Breast epithelium (tissue), 3 donors: ENCODE measurements around the gene TLNRD1.

Experiments
- CTCF ChIP-seq, 3 donors: fragments of 450-650 bp; IDR thresholded peaks; one replicate each; pipeline ENCODE4 v1.5.1; 2016 to 2017; ENCODE audit warnings: antibody characterized with exemption in 3 of 3, mild to moderate bottlenecking in 3 of 3, moderate library complexity in 3 of 3
- POLR2A ChIP-seq: fragments of 450-650 bp; IDR thresholded peaks from one replicate; pipeline ENCODE4 v1.6.1; 2016; ENCODE audit warnings: antibody characterized with exemption, mild to moderate bottlenecking, moderate library complexity

GRCh38 chr15:80982205-80982604, 18.5 kb upstream of the TLNRD1 start:
- TF ChIP-seq CTCF (IDR thresholded peaks at IDR 0.05) (no peak), POLR2A (no peak)
